Smooth muscle cell (in vitro differentiated cells): Measurements from ENCODE around the gene ETV6. TPM values are rescaled to one million over a fixed set of nuclear protein-coding genes. Genes with fewer than 3 reads are reported as not detected.

ENCODE experiments used
- DNase-seq: peaks from one replicate; lab custom pipeline; 2025; ENCODE audit not compliant: unreplicated experiment; lab: John Stamatoyannopoulos, UW
- H2AFZ ChIP-seq: fragments of 200-600 bp; sonication (generic); 2 replicates; pipeline ENCODE4 v1.6.0; 2016; ENCODE audit warnings: antibody characterized with exemption, low read depth, mild to moderate bottlenecking
- H3F3A ChIP-seq: fragments of 200-600 bp; sonication (generic); 2 replicates; pipeline ENCODE4 v1.6.0; 2017; ENCODE audit warnings: antibody characterized with exemption, low read depth
- H3K27ac ChIP-seq: fragments of 200-600 bp; sonication (generic); 2 replicates; pipeline ENCODE4 v1.5.1; 2016; ENCODE audit warnings: low read depth, mild to moderate bottlenecking
- H3K27me3 ChIP-seq: fragments of 200-600 bp; sonication (generic); 2 replicates; pipeline ENCODE4 v1.6.1; 2016; ENCODE audit warnings: low read depth, mild to moderate bottlenecking
- H3K36me3 ChIP-seq: fragments of 200-600 bp; sonication (generic); 2 replicates; pipeline ENCODE4 v1.5.1; 2016; ENCODE audit warnings: low read depth
- H3K4me1 ChIP-seq: fragments of 200-600 bp; sonication (generic); 2 replicates; pipeline ENCODE4 v1.5.1; 2016; ENCODE audit warnings: low read depth
- H3K4me2 ChIP-seq: fragments of 200-600 bp; sonication (generic); 2 replicates; pipeline ENCODE4 v1.6.0; 2016; ENCODE audit warnings: mild to moderate bottlenecking
- H3K4me3 ChIP-seq: fragments of 200-600 bp; sonication (generic); 2 replicates; pipeline ENCODE4 v1.5.1; 2016; ENCODE audit warnings: mild to moderate bottlenecking
- H3K79me2 ChIP-seq: fragments of 200-600 bp; sonication (generic); 2 replicates; pipeline ENCODE4 v1.6.0; 2016; ENCODE audit warnings: low read depth, mild to moderate bottlenecking
- H3K9ac ChIP-seq: fragments of 200-600 bp; sonication (generic); 2 replicates; pipeline ENCODE4 v1.6.0; 2016; ENCODE audit warnings: low read depth
- H3K9me3 ChIP-seq: fragments of 200-600 bp; sonication (generic); replicated peaks from 2 replicates; pipeline ENCODE4 v1.5.1; 2016; ENCODE audit warnings: low read depth
- H4K20me1 ChIP-seq: fragments of 200-600 bp; sonication (generic); 2 replicates; pipeline ENCODE4 v1.6.0; 2016; ENCODE audit warnings: low read depth
- WGBS: methylation state at CpG from one replicate; pipeline ENCODE4 v1.1.7; 2016; ENCODE audit warnings: low lambda C conversion rate; 5-methylcytosine and 5-hydroxymethylcytosine counted together
- polyA plus RNA-seq: library from polyadenylated mRNA; unstranded; fragments of >200 nt; fragmentation: Nextera tagmentation; extraction: Ambion mirVana; gene quantifications from 2 replicates; pipeline ENCODE4 v1.2.1, GENCODE V29; 2016
- total RNA-seq: library from RNA; depleted of rRNA; stranded (reverse); fragments of >200 nt; gene quantifications from 2 replicates; pipeline ENCODE4 v1.2.3, GENCODE V29; 2014
- TF ChIP-seq, protein P1 (sequence below): fragments of 200-600 bp; sonication (generic); IDR thresholded peaks from 2 replicates; pipeline ENCODE4 v1.5.1; 2017; ENCODE audit warnings: borderline replicate concordance, mild to moderate bottlenecking, antibody characterized with exemption; ENCODE audit not compliant: insufficient read depth, poor library complexity, severe bottlenecking

Gene ETV6
- total and polyA plus RNA-seq, 2 experiments from 2014 or later = 11.5 to 23.8 TPM

DNA sequence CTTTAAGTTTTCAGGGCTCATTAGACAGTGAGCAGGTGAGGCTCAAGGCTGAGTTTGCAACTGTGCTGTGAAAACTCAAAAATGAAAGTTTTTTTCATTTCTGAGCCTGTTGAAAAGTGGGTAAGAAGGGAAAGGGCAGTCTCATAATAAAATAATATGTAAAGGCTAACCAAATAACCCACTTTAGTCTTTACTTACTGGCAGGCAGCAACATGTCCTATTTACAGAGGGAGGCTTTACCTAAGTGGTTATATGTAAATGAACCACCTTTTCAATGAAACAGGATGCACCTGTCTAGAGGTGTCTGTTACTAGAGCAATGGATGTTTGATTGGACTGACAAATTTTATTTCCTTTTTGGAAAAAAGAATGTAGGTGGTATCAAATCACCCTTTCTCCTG lies 158.0 kb downstream of the ETV6 start:
- Histone ChIP-seq H3K27me3 (no peaks in the 10 kb centered on the region), H3F3A (peaks cover 19% of the 10 kb centered on the region), H3K36me3 (no peaks in the 10 kb centered on the region), H3K4me3 (no peak overlapping the region), H3K79me2 (peaks cover 54% of the 10 kb centered on the region), H3K4me1 (peaks cover 18% of the 10 kb centered on the region), H3K9me3 (no peaks in the 10 kb centered on the region), H4K20me1 (no peaks in the 10 kb centered on the region), H3K4me2 (no peak overlapping the region), H3K9ac (no peak overlapping the region), H3K27ac (no peak overlapping the region), H2AFZ (no peak overlapping the region)
- TF ChIP-seq, protein P1, sequence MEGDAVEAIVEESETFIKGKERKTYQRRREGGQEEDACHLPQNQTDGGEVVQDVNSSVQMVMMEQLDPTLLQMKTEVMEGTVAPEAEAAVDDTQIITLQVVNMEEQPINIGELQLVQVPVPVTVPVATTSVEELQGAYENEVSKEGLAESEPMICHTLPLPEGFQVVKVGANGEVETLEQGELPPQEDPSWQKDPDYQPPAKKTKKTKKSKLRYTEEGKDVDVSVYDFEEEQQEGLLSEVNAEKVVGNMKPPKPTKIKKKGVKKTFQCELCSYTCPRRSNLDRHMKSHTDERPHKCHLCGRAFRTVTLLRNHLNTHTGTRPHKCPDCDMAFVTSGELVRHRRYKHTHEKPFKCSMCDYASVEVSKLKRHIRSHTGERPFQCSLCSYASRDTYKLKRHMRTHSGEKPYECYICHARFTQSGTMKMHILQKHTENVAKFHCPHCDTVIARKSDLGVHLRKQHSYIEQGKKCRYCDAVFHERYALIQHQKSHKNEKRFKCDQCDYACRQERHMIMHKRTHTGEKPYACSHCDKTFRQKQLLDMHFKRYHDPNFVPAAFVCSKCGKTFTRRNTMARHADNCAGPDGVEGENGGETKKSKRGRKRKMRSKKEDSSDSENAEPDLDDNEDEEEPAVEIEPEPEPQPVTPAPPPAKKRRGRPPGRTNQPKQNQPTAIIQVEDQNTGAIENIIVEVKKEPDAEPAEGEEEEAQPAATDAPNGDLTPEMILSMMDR = no peak
- DNase-seq = no peak

DNA sequence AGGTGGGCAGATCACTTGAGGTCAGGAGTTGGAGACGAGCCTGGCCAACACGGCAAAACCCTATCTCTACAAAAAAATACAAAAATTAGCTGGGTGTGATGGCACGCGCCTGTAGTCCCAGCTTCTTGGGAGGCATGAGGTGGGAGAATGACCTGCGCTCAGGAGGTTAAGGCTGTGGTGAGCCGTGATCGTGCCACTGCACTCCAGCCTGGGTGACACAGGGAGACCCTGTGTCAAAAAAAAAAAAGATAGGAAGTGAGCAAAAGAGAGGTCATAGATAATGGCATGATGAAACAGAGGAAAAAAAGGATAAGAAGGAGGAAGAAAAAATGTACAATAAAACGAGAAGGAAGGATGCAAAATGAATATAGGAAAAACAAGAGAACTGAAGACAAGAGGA lies 159.5 kb downstream of the ETV6 start:
- no peak for DNase-seq
- TF ChIP-seq, protein P1 = no peak
- Histone ChIP-seq H3K4me1 (peaks cover 33% of the 10 kb centered on the region), H4K20me1 (no peaks in the 10 kb centered on the region), H3K9ac (no peak overlapping the region), H3F3A (peaks cover 25% of the 10 kb centered on the region), H3K36me3 (no peaks in the 10 kb centered on the region), H3K79me2 (peaks cover 41% of the 10 kb centered on the region), H2AFZ (no peak overlapping the region), H3K27ac (no peak overlapping the region), H3K4me3 (no peak overlapping the region), H3K9me3 (no peaks in the 10 kb centered on the region), H3K4me2 (no peak overlapping the region), H3K27me3 (no peaks in the 10 kb centered on the region)
- 99% methylated on average over 8 of the region's 8 CpGs for WGBS

DNA sequence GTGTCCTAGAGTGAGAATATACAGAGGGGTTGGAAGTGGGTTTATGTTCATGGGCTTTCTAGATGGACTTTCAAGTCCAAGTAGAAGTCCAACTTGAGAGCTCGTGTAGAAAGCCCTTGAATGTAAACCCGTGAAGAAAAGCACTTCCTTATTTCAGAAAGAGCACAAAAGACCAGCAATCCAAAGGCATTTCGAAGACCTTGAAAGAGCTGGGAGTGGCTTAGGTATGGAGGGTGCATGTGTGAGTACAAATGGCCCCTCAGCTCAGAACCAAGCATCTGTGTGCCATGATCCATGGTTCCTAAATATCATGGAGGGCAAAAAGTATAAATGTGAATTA lies 160.7 kb downstream of the ETV6 start:
- no peak overlapping the region for H3K9ac ChIP-seq
- H2AFZ ChIP-seq = no peak overlapping the region
- no peaks in the 10 kb centered on the region for H3K9me3 ChIP-seq
- H3K79me2 ChIP-seq = peaks cover 32% of the 10 kb centered on the region
- 100% methylated on average over 3 of the region's 3 CpGs for WGBS
- H3K4me3 ChIP-seq = no peak overlapping the region
- no peaks in the 10 kb centered on the region for H3K36me3 ChIP-seq
- H3K4me2 ChIP-seq = no peak overlapping the region
- TF ChIP-seq, protein P1 = no peak
- peaks cover 43% of the 10 kb centered on the region for H3K4me1 ChIP-seq
- H3F3A ChIP-seq = peaks cover 27% of the 10 kb centered on the region
- H3K27ac ChIP-seq = no peak overlapping the region
- DNase-seq = no peak
- H3K27me3 ChIP-seq = no peaks in the 10 kb centered on the region
- peaks cover 2% of the 10 kb centered on the region for H4K20me1 ChIP-seq

DNA sequence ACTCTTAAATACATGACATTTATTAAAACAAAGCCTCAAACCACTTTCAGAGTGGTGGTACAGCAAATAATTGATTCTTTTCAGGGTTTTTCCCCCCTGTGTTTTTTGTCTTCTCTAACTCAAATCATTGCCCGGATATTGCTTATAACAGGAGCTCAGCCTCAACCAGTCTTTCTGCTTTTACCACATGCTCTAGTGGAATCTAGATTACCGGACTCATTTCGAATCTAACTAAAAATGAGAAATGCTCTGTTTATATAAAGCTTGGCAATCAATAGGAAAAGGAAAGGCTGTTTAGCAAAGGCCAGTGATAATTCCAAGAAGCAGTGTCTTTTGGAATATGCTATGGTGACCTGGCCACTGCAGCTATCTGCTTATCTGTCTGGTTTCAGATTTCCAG lies 161.5 kb downstream of the ETV6 start:
- peaks cover 43% of the 10 kb centered on the region for H3K4me1 ChIP-seq
- peaks cover 27% of the 10 kb centered on the region for H3F3A ChIP-seq
- H3K9ac ChIP-seq = no peak overlapping the region
- H3K79me2 ChIP-seq = peaks cover 37% of the 10 kb centered on the region
- no peaks in the 10 kb centered on the region for H3K9me3 ChIP-seq
- no peak overlapping the region for H2AFZ ChIP-seq
- no peak overlapping the region for H3K4me3 ChIP-seq
- peak overlapping the region; percentile 77 for H3K27ac ChIP-seq
- peaks cover 6% of the 10 kb centered on the region for H4K20me1 ChIP-seq
- 43% methylated on average over 3 of the region's 3 CpGs for WGBS
- H3K4me2 ChIP-seq = peak overlapping the region; percentile 84
- H3K27me3 ChIP-seq = no peaks in the 10 kb centered on the region
- no peaks in the 10 kb centered on the region for H3K36me3 ChIP-seq
- no peak for DNase-seq
- TF ChIP-seq, protein P1 = no peak
